Astrocyte of the cerebellum (primary cell): ENCODE results near the gene DCXR.

Source experiments
- DNase-seq: peaks from one replicate; pipeline ENCODE4 v3.0.0-alpha.2; 2011; ENCODE audit warnings: low read depth
- H3K4me3 ChIP-seq: 2 replicates; pipeline ENCODE4 v1.5.1; 2011; ENCODE audit warnings: mild to moderate bottlenecking, low read depth, low read length, moderate library complexity
- CTCF ChIP-seq: IDR thresholded peaks from 2 replicates; pipeline ENCODE4 v1.5.1; 2012; ENCODE audit warnings: low read length, low read depth, moderate library complexity, mild to moderate bottlenecking; ENCODE audit errors: missing control alignments
- in situ Hi-C: cut with HindIII; loops from 2 replicates; pipeline ENCODE4 v1.10.0; 2017; ENCODE audit warnings: low sequenced_read_pairs

DCXR gene

GRCh38 chr17:81987161-81987770 is 50.2 kb downstream of the DCXR start:
- no peak for TF ChIP-seq CTCF
- no peak overlapping the region for H3K4me3 ChIP-seq
- in situ Hi-C loops: no loop called here
- no peak for DNase-seq

- in situ Hi-C loops: no loop called here
- H3K4me3 ChIP-seq: no peak overlapping the region
- no peak for DNase-seq
- TF ChIP-seq CTCF: no peak
These were observed 50.9 kb downstream of the DCXR start for GRCh38 chr17:81986606-81987005.
